Measurements from ENCODE around the gene GALNT18.

The GALNT18 gene

GRCh38 chr11:11491014-11491413 is 130.8 kb downstream of the GALNT18 start:
- no peak for TF ChIP-seq CTCF (IDR thresholded peaks at IDR 0.05; ENCODE audit: insufficient read depth, low read depth, low read length, missing control alignments)
- DNase-seq (ENCODE audit: low read depth) = no peak
- H3K4me3 ChIP-seq (ENCODE audit: low read length) = no peak overlapping the region

GRCh38 chr11:11486423-11486822 is 135.4 kb downstream of the GALNT18 start:
- H3K4me3 ChIP-seq (ENCODE audit: low read length) = no peak overlapping the region
- no peak for DNase-seq (ENCODE audit: low read depth)
- no peak for TF ChIP-seq CTCF (IDR thresholded peaks at IDR 0.05; ENCODE audit: insufficient read depth, low read depth, low read length, missing control alignments)

GRCh38 chr11:11486002-11486401 is 135.8 kb downstream of the GALNT18 start:
- TF ChIP-seq CTCF (IDR thresholded peaks at IDR 0.05; ENCODE audit: insufficient read depth, low read depth, low read length, missing control alignments) = no peak
- DNase-seq (ENCODE audit: low read depth) = no peak
- no peak overlapping the region for H3K4me3 ChIP-seq (ENCODE audit: low read length)

GRCh38 chr11:11483627-11484026 is 138.2 kb downstream of the GALNT18 start:
- TF ChIP-seq CTCF (IDR thresholded peaks at IDR 0.05; ENCODE audit: insufficient read depth, low read depth, low read length, missing control alignments) = no peak

GRCh38 chr11:11482730-11483129 is 139.1 kb downstream of the GALNT18 start:
- TF ChIP-seq CTCF (IDR thresholded peaks at IDR 0.05; ENCODE audit: insufficient read depth, low read depth, low read length, missing control alignments) = no peak
- DNase-seq (ENCODE audit: low read depth) = no peak
- H3K4me3 ChIP-seq (ENCODE audit: low read length) = no peak overlapping the region

More at GRCh38 chr11:11483627-11484026, 138.2 kb downstream of the GALNT18 start:
- no peak overlapping the region for H3K4me3 ChIP-seq (ENCODE audit: low read length)
- DNase-seq (ENCODE audit: low read depth) = no peak

- no peak for TF ChIP-seq CTCF (IDR thresholded peaks at IDR 0.05; ENCODE audit: insufficient read depth, low read depth, low read length, missing control alignments)
- no peak for DNase-seq (ENCODE audit: low read depth)
- no peak overlapping the region for H3K4me3 ChIP-seq (ENCODE audit: low read length)
Measured at GRCh38 chr11:11481371-11481770, 140.4 kb downstream of the GALNT18 start.

GRCh38 chr11:11480971-11481370 is 140.8 kb downstream of the GALNT18 start:
- H3K4me3 ChIP-seq (ENCODE audit: low read length) = no peak overlapping the region
- no peak for TF ChIP-seq CTCF (IDR thresholded peaks at IDR 0.05; ENCODE audit: insufficient read depth, low read depth, low read length, missing control alignments)
- DNase-seq (ENCODE audit: low read depth) = no peak

All from epithelial cell of esophagus (primary cell).